Activated T-cell treated with anti-CD3 and anti-CD28 coated beads, Interleukin-2, amount 50 U/mL, for 24 hours (primary cell): ENCODE results near the gene BICC1.

Source experiments
- DNase-seq: peaks from one replicate; pipeline ENCODE4 v3.0.0-alpha.2; 2020
- H3K27ac Mint-ChIP-seq: 2 replicates; pipeline ENCODE4 v1.8.0; 2020; ENCODE audit warnings: mild to moderate bottlenecking, mixed read lengths
- H3K27me3 Mint-ChIP-seq: 2 replicates; pipeline ENCODE4 v1.8.0; 2020; ENCODE audit warnings: mixed read lengths
- H3K36me3 Mint-ChIP-seq: 2 replicates; pipeline ENCODE4 v1.8.0; 2020; ENCODE audit warnings: low read depth, mixed read lengths
- H3K4me1 Mint-ChIP-seq: 2 replicates; pipeline ENCODE4 v1.8.0; 2020; ENCODE audit warnings: low read depth, mixed read lengths
- H3K4me3 Mint-ChIP-seq: 2 replicates; pipeline ENCODE4 v1.8.0; 2020; ENCODE audit warnings: mild to moderate bottlenecking, moderate library complexity, mixed read lengths
- H3K9me3 Mint-ChIP-seq: 2 replicates; pipeline ENCODE4 v1.8.0; 2020; ENCODE audit warnings: mixed read lengths

Gene BICC1

GRCh38 chr10:58754469-58755339 is 242.0 kb downstream of the BICC1 start:
- no peaks in the 10 kb centered on the region for H3K36me3 Mint-ChIP-seq
- no peak overlapping the region for H3K27ac Mint-ChIP-seq
- no peaks in the 10 kb centered on the region for H3K4me1 Mint-ChIP-seq
- peaks cover 4% of the 10 kb centered on the region for H3K27me3 Mint-ChIP-seq
- no peak overlapping the region for H3K4me3 Mint-ChIP-seq
- DNase-seq, result no peak
- no peaks in the 10 kb centered on the region for H3K9me3 Mint-ChIP-seq

- Mint-ChIP-seq H3K9me3 (no peaks in the 10 kb centered on the region), H3K27me3 (peaks cover 8% of the 10 kb centered on the region), H3K4me1 (no peaks in the 10 kb centered on the region), H3K36me3 (no peaks in the 10 kb centered on the region), H3K4me3 (no peak overlapping the region), H3K27ac (no peak overlapping the region)
- DNase-seq, result no peak
Measured at GRCh38 chr10:58755340-58755610, 242.6 kb downstream of the BICC1 start.

- H3K4me3 Mint-ChIP-seq, result no peak overlapping the region
- H3K36me3 Mint-ChIP-seq, result no peaks in the 10 kb centered on the region
- H3K4me1 Mint-ChIP-seq, result no peaks in the 10 kb centered on the region
- peaks cover 8% of the 10 kb centered on the region for H3K27me3 Mint-ChIP-seq
- no peak for DNase-seq
- no peak overlapping the region for H3K27ac Mint-ChIP-seq
- no peaks in the 10 kb centered on the region for H3K9me3 Mint-ChIP-seq
Measured at GRCh38 chr10:58755677-58756076, 243.0 kb downstream of the BICC1 start.

GRCh38 chr10:58756130-58756719 is 243.6 kb downstream of the BICC1 start:
- H3K9me3 Mint-ChIP-seq, result no peaks in the 10 kb centered on the region
- no peak overlapping the region for H3K27ac Mint-ChIP-seq
- no peaks in the 10 kb centered on the region for H3K36me3 Mint-ChIP-seq
- no peaks in the 10 kb centered on the region for H3K4me1 Mint-ChIP-seq
- no peak overlapping the region for H3K4me3 Mint-ChIP-seq
- no peak for DNase-seq
- H3K27me3 Mint-ChIP-seq, result peaks cover 8% of the 10 kb centered on the region

GRCh38 chr10:58757352-58758065 is 244.8 kb downstream of the BICC1 start:
- no peak overlapping the region for H3K4me3 Mint-ChIP-seq
- H3K9me3 Mint-ChIP-seq, result no peaks in the 10 kb centered on the region
- H3K27me3 Mint-ChIP-seq, result peaks cover 8% of the 10 kb centered on the region
- DNase-seq, result no peak
- H3K4me1 Mint-ChIP-seq, result no peaks in the 10 kb centered on the region
- H3K27ac Mint-ChIP-seq, result no peak overlapping the region
- no peaks in the 10 kb centered on the region for H3K36me3 Mint-ChIP-seq

- Mint-ChIP-seq H3K27me3 (peaks cover 8% of the 10 kb centered on the region), H3K4me3 (no peak overlapping the region), H3K27ac (no peak overlapping the region), H3K9me3 (no peaks in the 10 kb centered on the region), H3K4me1 (no peaks in the 10 kb centered on the region), H3K36me3 (no peaks in the 10 kb centered on the region)
- DNase-seq, result no peak
Measured at GRCh38 chr10:58758321-58758720, 245.6 kb downstream of the BICC1 start.

- Mint-ChIP-seq H3K27me3 (peaks cover 6% of the 10 kb centered on the region), H3K4me1 (no peaks in the 10 kb centered on the region), H3K4me3 (no peak overlapping the region), H3K9me3 (peaks cover 11% of the 10 kb centered on the region), H3K36me3 (no peaks in the 10 kb centered on the region), H3K27ac (no peak overlapping the region)
- no peak for DNase-seq
Measured at GRCh38 chr10:58764087-58764747, 251.5 kb downstream of the BICC1 start.

- no peaks in the 10 kb centered on the region for H3K36me3 Mint-ChIP-seq
- no peaks in the 10 kb centered on the region for H3K4me1 Mint-ChIP-seq
- peaks cover 11% of the 10 kb centered on the region for H3K9me3 Mint-ChIP-seq
- H3K4me3 Mint-ChIP-seq, result no peak overlapping the region
- DNase-seq, result no peak
- peaks cover 3% of the 10 kb centered on the region for H3K27me3 Mint-ChIP-seq
- H3K27ac Mint-ChIP-seq, result no peak overlapping the region
Measured at GRCh38 chr10:58765910-58766309, 253.2 kb downstream of the BICC1 start.

- Mint-ChIP-seq H3K27me3 (peaks cover 3% of the 10 kb centered on the region), H3K36me3 (no peaks in the 10 kb centered on the region), H3K9me3 (peaks cover 11% of the 10 kb centered on the region), H3K27ac (no peak overlapping the region), H3K4me1 (no peaks in the 10 kb centered on the region), H3K4me3 (no peak overlapping the region)
- DNase-seq, result no peak
Measured at GRCh38 chr10:58767652-58768051, 255.0 kb downstream of the BICC1 start.

GRCh38 chr10:58771863-58772262 is 259.2 kb downstream of the BICC1 start:
- no peak for DNase-seq
- H3K27me3 Mint-ChIP-seq, result no peaks in the 10 kb centered on the region
- no peaks in the 10 kb centered on the region for H3K4me1 Mint-ChIP-seq
- H3K4me3 Mint-ChIP-seq, result no peak overlapping the region
- no peaks in the 10 kb centered on the region for H3K36me3 Mint-ChIP-seq
- H3K9me3 Mint-ChIP-seq, result peaks cover 11% of the 10 kb centered on the region
- H3K27ac Mint-ChIP-seq, result no peak overlapping the region

- Mint-ChIP-seq H3K27ac (no peak overlapping the region), H3K27me3 (no peaks in the 10 kb centered on the region), H3K9me3 (peaks cover 4% of the 10 kb centered on the region), H3K4me3 (no peak overlapping the region), H3K36me3 (no peaks in the 10 kb centered on the region), H3K4me1 (no peaks in the 10 kb centered on the region)
- DNase-seq, result no peak
Measured at GRCh38 chr10:58772758-58773157, 260.1 kb downstream of the BICC1 start.

- DNase-seq, result no peak
- H3K27me3 Mint-ChIP-seq, result no peaks in the 10 kb centered on the region
- no peak overlapping the region for H3K27ac Mint-ChIP-seq
- no peaks in the 10 kb centered on the region for H3K9me3 Mint-ChIP-seq
- no peaks in the 10 kb centered on the region for H3K4me1 Mint-ChIP-seq
- no peaks in the 10 kb centered on the region for H3K36me3 Mint-ChIP-seq
- no peak overlapping the region for H3K4me3 Mint-ChIP-seq
Measured at GRCh38 chr10:58773341-58773740, 260.7 kb downstream of the BICC1 start.

- Mint-ChIP-seq H3K4me3 (no peak overlapping the region), H3K9me3 (no peaks in the 10 kb centered on the region), H3K27ac (no peak overlapping the region), H3K36me3 (no peaks in the 10 kb centered on the region), H3K4me1 (no peaks in the 10 kb centered on the region), H3K27me3 (no peaks in the 10 kb centered on the region)
- no peak for DNase-seq
Measured at GRCh38 chr10:58773944-58774343, 261.3 kb downstream of the BICC1 start.

- no peak overlapping the region for H3K4me3 Mint-ChIP-seq
- peaks cover 7% of the 10 kb centered on the region for H3K27me3 Mint-ChIP-seq
- no peaks in the 10 kb centered on the region for H3K36me3 Mint-ChIP-seq
- H3K27ac Mint-ChIP-seq, result no peak overlapping the region
- no peaks in the 10 kb centered on the region for H3K4me1 Mint-ChIP-seq
- DNase-seq, result no peak
- no peaks in the 10 kb centered on the region for H3K9me3 Mint-ChIP-seq
Measured at GRCh38 chr10:58775960-58776567, 263.4 kb downstream of the BICC1 start.
